Measurements from ENCODE around the gene HOTAIR.

HOTAIR gene

DNA sequence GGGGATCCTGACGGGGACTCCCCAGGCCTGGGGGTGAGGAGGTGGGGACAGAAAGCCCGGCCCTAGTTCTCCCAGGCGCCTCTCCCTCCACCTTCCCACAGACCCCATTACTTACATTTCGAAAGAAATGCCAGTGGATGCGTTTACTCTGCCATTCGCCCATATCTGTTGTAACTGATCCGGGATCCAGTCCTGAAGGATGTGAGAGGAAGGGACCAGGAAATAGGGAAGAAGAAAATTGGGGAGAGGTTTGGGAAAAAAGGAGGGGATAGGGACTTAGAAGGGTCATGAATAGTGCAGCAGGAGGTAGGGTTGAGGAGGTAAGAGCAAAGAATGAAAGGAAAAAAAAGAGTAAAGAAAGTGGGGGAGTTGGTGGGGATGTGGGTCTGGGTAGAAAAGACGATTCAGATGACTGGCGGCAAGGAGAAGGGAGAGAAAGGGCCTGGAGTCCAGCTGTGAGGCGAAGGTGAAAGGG is 18.9 kb downstream of the HOTAIR start:
- no peak for DNase-seq

DNA sequence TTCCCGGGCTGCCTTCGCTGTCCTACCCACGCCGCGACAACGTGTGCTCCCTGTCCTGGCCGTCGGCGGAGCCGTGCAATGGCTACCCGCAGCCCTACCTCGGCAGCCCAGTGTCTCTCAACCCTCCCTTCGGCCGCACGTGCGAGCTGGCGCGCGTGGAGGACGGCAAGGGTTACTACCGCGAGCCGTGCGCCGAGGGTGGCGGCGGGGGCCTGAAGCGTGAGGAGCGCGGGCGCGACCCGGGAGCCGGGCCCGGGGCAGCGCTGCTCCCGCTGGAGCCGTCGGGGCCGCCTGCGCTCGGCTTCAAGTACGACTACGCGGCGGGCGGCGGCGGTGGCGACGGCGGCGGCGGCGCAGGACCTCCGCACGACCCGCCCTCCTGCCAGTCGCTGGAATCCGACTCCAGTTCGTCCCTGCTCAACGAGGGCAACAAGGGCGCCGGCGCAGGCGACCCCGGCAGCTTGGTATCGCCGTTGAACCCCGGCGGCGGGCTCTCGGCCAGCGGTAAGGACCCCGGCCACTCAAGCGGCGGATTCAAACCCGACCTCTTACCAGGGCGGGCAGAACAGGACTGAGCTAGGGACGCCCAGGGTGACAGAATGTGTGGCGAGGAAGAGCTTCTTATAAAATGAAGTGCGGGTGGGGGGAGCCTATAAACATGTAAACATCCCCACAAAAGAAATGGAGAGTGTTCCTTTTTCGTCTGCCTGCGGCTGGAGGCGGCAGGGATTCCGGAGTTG is 19.5 kb downstream of the HOTAIR start:
- no peak for DNase-seq

GRCh38 chr12:53954694-53955035 is 20.1 kb downstream of the HOTAIR start, which contains the start of gene HOXC12:
Gene HOXC12 (plus strand): TSS chr12:53954903. CDS start chr12:53954930, 27 bp downstream.
- DNase-seq = no peak

- DNase-seq = no peak
Observed at GRCh38 chr12:53953831-53954693, 20.7 kb downstream of the HOTAIR start.

DNA sequence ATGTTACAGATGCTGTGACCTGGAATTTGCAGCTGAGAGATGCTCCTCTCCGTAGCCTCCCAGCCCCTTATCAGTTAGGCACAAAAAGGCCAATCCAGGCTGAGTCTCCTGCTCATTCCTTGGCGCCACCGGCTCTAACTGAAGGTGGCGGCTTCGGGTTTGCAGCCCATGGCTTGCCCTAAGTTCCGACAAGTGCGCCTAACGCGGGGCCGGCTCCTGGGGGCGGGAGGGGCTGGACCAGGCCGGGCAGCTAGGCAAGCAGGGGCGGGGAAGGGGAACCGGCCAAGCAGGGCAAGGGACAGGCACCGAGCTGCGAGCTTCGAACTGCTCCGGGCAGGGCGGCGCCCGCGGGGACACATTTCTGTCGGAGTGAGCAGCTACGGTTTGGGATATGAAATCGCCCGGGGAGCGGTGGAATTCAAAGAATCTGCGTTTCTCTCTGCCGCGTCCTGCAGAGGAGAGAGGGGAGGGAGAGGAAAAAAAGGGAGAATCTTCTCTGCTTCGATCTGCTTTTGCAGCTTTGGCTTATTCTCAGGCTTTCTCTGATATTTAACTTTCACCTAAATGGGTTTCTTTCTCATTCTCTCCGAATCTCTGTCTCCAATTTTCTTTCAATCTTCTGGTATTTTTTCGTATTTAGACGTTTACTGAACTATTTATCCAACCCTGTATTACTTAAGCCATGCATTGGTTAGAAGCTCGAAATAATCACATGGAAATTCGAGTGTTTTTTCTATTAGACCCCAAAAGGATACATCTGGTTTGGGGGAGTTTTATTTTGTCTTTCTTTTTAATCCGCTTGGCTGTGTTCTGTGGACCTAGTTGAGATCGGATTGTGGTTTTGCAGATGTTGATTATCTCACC is 21.7 kb downstream of the HOTAIR start:
- DNase-seq = no peak

DNA sequence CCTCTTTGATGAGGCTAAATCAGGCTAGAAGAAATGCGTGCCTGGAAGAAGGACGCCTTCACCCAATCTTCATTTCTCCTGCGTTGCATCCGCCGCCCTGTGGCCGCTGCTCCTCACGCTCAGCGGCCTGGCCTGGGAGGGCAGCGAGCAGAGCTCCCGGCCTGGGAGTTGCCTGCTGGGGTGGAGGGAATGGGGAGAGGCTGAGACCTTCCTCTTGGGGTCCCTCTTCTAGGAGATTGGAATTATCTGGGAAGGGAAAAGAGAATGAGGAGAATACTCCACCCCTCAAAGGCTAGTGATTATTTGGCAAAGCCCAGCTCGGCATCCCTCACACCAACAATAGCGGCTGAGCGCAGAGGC is 22.4 kb downstream of the HOTAIR start:
- no peak for DNase-seq

- no peak for DNase-seq
Observed at GRCh38 chr12:53951577-53952334, 23.0 kb downstream of the HOTAIR start.

GRCh38 chr12:53950789-53951576 is 23.8 kb downstream of the HOTAIR start:
- no peak for DNase-seq

GRCh38 chr12:53950437-53950773 is 24.3 kb downstream of the HOTAIR start:
- no peak for DNase-seq

GRCh38 chr12:53949631-53950436 is 24.9 kb downstream of the HOTAIR start:
- no peak for DNase-seq

GRCh38 chr12:53948650-53949593 is 25.8 kb downstream of the HOTAIR start:
- no peak for DNase-seq

GRCh38 chr12:53947743-53948142 is 27.0 kb downstream of the HOTAIR start:
- DNase-seq = no peak

GRCh38 chr12:53944907-53945847 is 29.6 kb downstream of the HOTAIR start:
- DNase-seq = no peak

GRCh38 chr12:53944209-53944608 is 30.5 kb downstream of the HOTAIR start:
- DNase-seq = no peak

GRCh38 chr12:53942467-53942997 is 32.2 kb downstream of the HOTAIR start:
- no peak for DNase-seq

DNA sequence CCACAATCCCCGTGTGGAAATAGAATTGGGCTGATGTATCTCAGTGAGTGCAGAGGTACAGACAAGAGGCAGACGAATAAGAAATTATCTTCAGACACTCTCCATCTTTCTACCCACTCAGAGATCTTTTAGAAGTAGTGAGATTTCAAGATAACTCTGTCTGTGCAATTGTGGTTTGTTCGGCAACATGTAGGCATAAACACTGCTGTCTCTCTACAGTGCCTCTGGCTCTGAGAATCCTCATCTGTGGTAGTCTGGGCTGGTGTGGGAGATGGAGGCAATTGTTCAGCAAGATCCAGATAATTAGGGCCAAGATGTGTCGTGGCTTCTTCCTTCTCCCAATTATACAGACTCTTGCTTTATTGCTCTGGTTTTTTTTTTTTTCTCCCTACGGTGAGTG is 33.0 kb downstream of the HOTAIR start:
- DNase-seq = no peak

DNA sequence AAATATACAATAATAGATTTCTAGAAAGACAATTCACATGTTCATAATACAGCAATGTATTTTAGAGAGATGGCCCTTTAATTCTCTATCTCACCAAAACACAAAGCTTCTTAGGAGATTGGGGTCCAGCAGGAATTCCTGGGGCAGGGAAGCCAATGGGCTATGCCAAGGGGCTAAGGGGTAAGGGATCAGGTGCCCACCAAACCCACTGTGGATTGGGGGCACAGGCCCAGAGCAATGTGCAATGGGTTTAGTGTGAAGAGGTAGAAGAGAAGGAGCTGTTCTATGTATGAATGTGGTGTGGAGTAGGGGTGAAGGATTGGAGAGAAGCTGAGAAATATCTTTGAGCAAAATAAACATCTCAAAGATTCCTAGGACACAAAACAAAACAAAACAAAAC is 33.6 kb downstream of the HOTAIR start:
- DNase-seq = no peak

- no peak for DNase-seq
Observed at GRCh38 chr12:53940443-53941014, 34.2 kb downstream of the HOTAIR start.
